PFSK-1 (cell line): ENCODE measurements around the gene ATCAY.

Experiments
- POLR2AphosphoS5 ChIP-seq: IDR thresholded peaks from 2 replicates; pipeline ENCODE4 v1.6.1; 2012; ENCODE audit warnings: low read depth, mild to moderate bottlenecking, control low read depth, low read length, moderate library complexity
- SIN3A ChIP-seq: IDR thresholded peaks from 2 replicates; pipeline ENCODE4 v1.6.1; 2012; ENCODE audit warnings: mild to moderate bottlenecking, low read length, moderate library complexity, borderline replicate concordance; ENCODE audit not compliant: insufficient read depth
- TAF1 ChIP-seq: IDR thresholded peaks from 2 replicates; pipeline ENCODE4 v1.6.1; 2012; ENCODE audit warnings: low read length, control low read depth, borderline replicate concordance; ENCODE audit not compliant: insufficient read depth

- TF ChIP-seq SIN3A = no peak
- no peak for TF ChIP-seq TAF1
- TF ChIP-seq POLR2AphosphoS5 = no peak
These were observed 27.8 kb upstream of the ATCAY start for GRCh38 chr19:3852614-3853254.
